Sciatic nerve (tissue), 2 donors: ENCODE measurements around the gene ZNF688. TPM values are rescaled to one million over a fixed set of nuclear protein-coding genes. Genes with fewer than 3 reads are reported as not detected.
"Not testable (repeated sequence)": the region's sequence is repeated elsewhere in the genome, so short reads cannot be mapped to it uniquely, and the experiment has no call there.

ENCODE experiments used
- ATAC-seq: fragments of 200-7000 bp; cut with Tn5 transposase; one replicate; pipeline ENCODE4 v1.9.1; 2020; ENCODE audit warnings: mild to moderate bottlenecking, moderate library complexity
- DNase-seq: peaks from one replicate; pipeline ENCODE4 v3.0.0-alpha.2; 2020; ENCODE audit warnings: low spot score
- intact Hi-C: fragments of 100-400 bp; cut with DNase I; formaldehyde crosslinking; loops from one replicate; pipeline ENCODE4 v1.14.2; 2022
- total RNA-seq: library from RNA; stranded (reverse); fragmentation: NEBNext Ultra II Directional; extraction: Animal tissue kit (Norgen Biotek cat#: 25700); gene quantifications from one replicate; pipeline ENCODE4 v1.2.1, GENCODE V29; 2021
- donor health status: DM: no; HTN: no; CAD: no.
- donor health status: DM: no; HTN: no; CAD: no.

ZNF688 gene
- total RNA-seq, 1 donor from 2014 or later: 13.6 TPM

- no peak for ATAC-seq
- no peak for DNase-seq
- intact Hi-C loops: no loop called here
Observed at GRCh38 chr16:30559690-30560089, 11.8 kb downstream of the ZNF688 start.

- DNase-seq: no peak
- no peak for ATAC-seq
- intact Hi-C loops: no loop called here
Observed at GRCh38 chr16:30558789-30559377, 12.6 kb downstream of the ZNF688 start.

- peak; percentile 98 for DNase-seq
- intact Hi-C loops: no loop called here
- peak; percentile 98 for ATAC-seq
Observed at GRCh38 chr16:30557957-30558788, 13.3 kb downstream of the ZNF688 start, which contains the start of gene ZNF764. Gene ZNF764 (minus strand): TSS chr16:30558374. CDS start chr16:30558182, 192 bp downstream.

- DNase-seq (no peak), ATAC-seq (no peak)
- intact Hi-C loops: no loop called here
Observed at GRCh38 chr16:30557707-30557956, 13.9 kb downstream of the ZNF688 start.

- DNase-seq: no peak
Observed at GRCh38 chr16:30556125-30556473, 15.4 kb downstream of the ZNF688 start.

GRCh38 chr16:30555315-30556124, 16.0 kb downstream of the ZNF688 start:
- DNase-seq: no peak
- intact Hi-C loops: no loop called here
- no peak for ATAC-seq

More at GRCh38 chr16:30556125-30556473, 15.4 kb downstream of the ZNF688 start:
- intact Hi-C loops: no loop called here
- no peak for ATAC-seq

- no peak for ATAC-seq
Observed at GRCh38 chr16:30554557-30555314, 16.8 kb downstream of the ZNF688 start.

GRCh38 chr16:30553393-30553899, 18.1 kb downstream of the ZNF688 start:
- intact Hi-C loops: no loop called here
- ATAC-seq (no peak), DNase-seq (no peak)

More at GRCh38 chr16:30554557-30555314, 16.8 kb downstream of the ZNF688 start:
- DNase-seq: no peak
- intact Hi-C loops: no loop called here

GRCh38 chr16:30552956-30553355, 18.6 kb downstream of the ZNF688 start:
- ATAC-seq (no peak), DNase-seq (no peak)
- intact Hi-C loops: no loop called here

GRCh38 chr16:30551781-30552180, 19.7 kb downstream of the ZNF688 start:
- intact Hi-C loops: no loop called here
- no peak for ATAC-seq

GRCh38 chr16:30548416-30549253, 22.9 kb downstream of the ZNF688 start:
- intact Hi-C loops: no loop called here
- DNase-seq: no peak
- ATAC-seq: no peak

More at GRCh38 chr16:30551781-30552180, 19.7 kb downstream of the ZNF688 start:
- DNase-seq: no peak

GRCh38 chr16:30546115-30546514, 25.4 kb downstream of the ZNF688 start:
- intact Hi-C loops: no loop called here
- ATAC-seq (no peak), DNase-seq (no peak)

- DNase-seq: no peak
- intact Hi-C loops: no loop called here
- no peak for ATAC-seq
Observed at GRCh38 chr16:30543067-30543466, 28.4 kb downstream of the ZNF688 start.

- DNase-seq: no peak
- intact Hi-C loops: no loop called here
- ATAC-seq: no peak
Observed at GRCh38 chr16:30541502-30542329, 29.8 kb downstream of the ZNF688 start.

GRCh38 chr16:30540916-30541464, 30.5 kb downstream of the ZNF688 start:
- ATAC-seq, DNase-seq, intact Hi-C loops: not testable (repeated sequence)

- ATAC-seq, DNase-seq, intact Hi-C loops: not testable (repeated sequence)
Observed at GRCh38 chr16:30539986-30540526, 31.5 kb downstream of the ZNF688 start.
